ENCODE data around the gene GIMAP8.
"Not testable (repeated sequence)": the region's sequence is repeated elsewhere in the genome, so short reads cannot be mapped to it uniquely, and the experiment has no call there.

Gene GIMAP8

DNA sequence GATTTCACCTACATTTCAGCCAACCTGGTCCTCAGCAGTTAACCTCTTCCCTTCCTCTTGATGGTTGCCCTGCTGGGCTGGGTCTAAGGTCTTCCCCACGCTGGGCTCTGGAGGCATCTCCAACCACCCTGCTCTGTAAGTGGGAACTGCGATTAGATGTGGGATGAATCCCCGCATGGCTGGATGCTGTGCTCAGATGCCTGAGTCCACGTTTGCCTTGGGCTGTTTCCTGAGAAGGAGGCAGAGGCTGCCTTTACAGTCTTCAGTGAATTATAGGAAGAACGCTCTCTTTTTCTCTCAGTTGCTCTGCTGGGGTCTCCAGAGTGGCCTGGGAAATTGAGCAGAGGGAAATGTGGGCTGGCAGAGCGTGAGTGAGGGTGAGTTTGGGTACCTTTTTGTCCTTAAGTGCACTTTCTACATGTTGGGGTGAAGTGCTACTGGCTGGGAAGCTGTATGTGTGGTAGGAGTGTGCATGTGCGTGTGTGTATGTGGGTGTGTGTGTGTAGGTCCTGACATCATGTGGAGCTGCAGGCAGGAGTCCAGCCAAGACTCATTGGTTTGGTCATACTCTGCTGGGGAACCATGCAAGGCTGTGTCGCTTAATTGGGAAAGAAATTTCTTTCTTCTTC is 1.5 kb downstream of the GIMAP8 start:
- peaks cover 10% of the 10 kb centered on the region for H3K4me1 ChIP-seq (ENCODE audit: low read length)
- H3K9ac ChIP-seq (ENCODE audit: low read length): no peak overlapping the region
- H4K20me1 ChIP-seq (ENCODE audit: insufficient read depth, low read length): no peaks in the 10 kb centered on the region
- H3K36me3 ChIP-seq (replicated peaks; ENCODE audit: insufficient read depth, low read length): no peaks in the 10 kb centered on the region
- no peaks in the 10 kb centered on the region for H3K9me2 ChIP-seq (replicated peaks; ENCODE audit: insufficient read depth, low read length)
- no peaks in the 10 kb centered on the region for H3K27me3 ChIP-seq (replicated peaks; ENCODE audit: insufficient read depth, low read length)
- no peak for DNase-seq
- no peaks in the 10 kb centered on the region for H3F3A ChIP-seq (ENCODE audit: insufficient read depth, low read length)
- no peak overlapping the region for H3K4me3 ChIP-seq (ENCODE audit: low read length)
- TF ChIP-seq, protein P1, sequence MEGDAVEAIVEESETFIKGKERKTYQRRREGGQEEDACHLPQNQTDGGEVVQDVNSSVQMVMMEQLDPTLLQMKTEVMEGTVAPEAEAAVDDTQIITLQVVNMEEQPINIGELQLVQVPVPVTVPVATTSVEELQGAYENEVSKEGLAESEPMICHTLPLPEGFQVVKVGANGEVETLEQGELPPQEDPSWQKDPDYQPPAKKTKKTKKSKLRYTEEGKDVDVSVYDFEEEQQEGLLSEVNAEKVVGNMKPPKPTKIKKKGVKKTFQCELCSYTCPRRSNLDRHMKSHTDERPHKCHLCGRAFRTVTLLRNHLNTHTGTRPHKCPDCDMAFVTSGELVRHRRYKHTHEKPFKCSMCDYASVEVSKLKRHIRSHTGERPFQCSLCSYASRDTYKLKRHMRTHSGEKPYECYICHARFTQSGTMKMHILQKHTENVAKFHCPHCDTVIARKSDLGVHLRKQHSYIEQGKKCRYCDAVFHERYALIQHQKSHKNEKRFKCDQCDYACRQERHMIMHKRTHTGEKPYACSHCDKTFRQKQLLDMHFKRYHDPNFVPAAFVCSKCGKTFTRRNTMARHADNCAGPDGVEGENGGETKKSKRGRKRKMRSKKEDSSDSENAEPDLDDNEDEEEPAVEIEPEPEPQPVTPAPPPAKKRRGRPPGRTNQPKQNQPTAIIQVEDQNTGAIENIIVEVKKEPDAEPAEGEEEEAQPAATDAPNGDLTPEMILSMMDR (IDR thresholded peaks at IDR 0.05; ENCODE audit: low read length): no peak
- no peak for TF ChIP-seq EZH2 (optimal IDR thresholded peaks at IDR 0.05; ENCODE audit: low read depth, low read length)
- no peak for TF ChIP-seq EZH2phosphoT487 (IDR thresholded peaks at IDR 0.05; ENCODE audit: low read length)
- H3K79me2 ChIP-seq (ENCODE audit: low read length): no peaks in the 10 kb centered on the region
- no peaks in the 10 kb centered on the region for H3K9me3 ChIP-seq (replicated peaks; ENCODE audit: insufficient read depth, low read length)
- no peak overlapping the region for H3K4me2 ChIP-seq (ENCODE audit: low read depth, low read length)
- no peak overlapping the region for H3K27ac ChIP-seq (ENCODE audit: low read length)
- no peak overlapping the region for H2AFZ ChIP-seq (ENCODE audit: low read length)

DNA sequence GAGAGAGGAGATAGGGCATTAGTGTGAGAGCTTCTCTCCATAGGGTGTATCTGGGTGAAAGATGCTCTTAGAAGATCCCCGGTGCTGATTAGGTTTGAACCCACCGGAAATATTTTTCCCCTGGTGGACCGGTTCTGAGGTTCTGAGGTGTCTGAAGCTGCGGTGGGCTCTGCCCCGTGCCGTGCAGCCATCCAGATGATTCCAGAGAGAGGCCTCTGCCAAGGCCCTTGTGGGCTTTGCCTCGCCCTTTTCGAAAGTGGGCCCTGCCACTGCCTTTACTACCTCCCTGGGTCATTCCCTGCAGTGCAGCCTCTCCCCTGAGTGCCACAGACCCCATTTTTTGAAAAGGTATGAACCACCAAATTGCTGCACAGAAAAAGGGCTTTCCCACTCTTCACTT is 2.8 kb downstream of the GIMAP8 start:
- DNase-seq: no peak
- Histone ChIP-seq H4K20me1 (ENCODE audit: insufficient read depth, low read length) (no peaks in the 10 kb centered on the region), H3K79me2 (ENCODE audit: low read length) (no peaks in the 10 kb centered on the region), H3K36me3 (replicated peaks; ENCODE audit: insufficient read depth, low read length) (no peaks in the 10 kb centered on the region), H3K9me2 (replicated peaks; ENCODE audit: insufficient read depth, low read length) (no peaks in the 10 kb centered on the region), H3K27ac (ENCODE audit: low read length) (no peak overlapping the region), H3K27me3 (replicated peaks; ENCODE audit: insufficient read depth, low read length) (no peaks in the 10 kb centered on the region), H3K4me2 (ENCODE audit: low read depth, low read length) (no peak overlapping the region), H3K4me1 (ENCODE audit: low read length) (peaks cover 7% of the 10 kb centered on the region), H3K9me3 (replicated peaks; ENCODE audit: insufficient read depth, low read length) (no peaks in the 10 kb centered on the region), H3K9ac (ENCODE audit: low read length) (no peak overlapping the region), H2AFZ (ENCODE audit: low read length) (no peak overlapping the region), H3K4me3 (ENCODE audit: low read length) (no peak overlapping the region), H3F3A (ENCODE audit: insufficient read depth, low read length) (no peaks in the 10 kb centered on the region)
- TF ChIP-seq EZH2 (optimal IDR thresholded peaks at IDR 0.05; ENCODE audit: low read depth, low read length) (no peak), EZH2phosphoT487 (IDR thresholded peaks at IDR 0.05; ENCODE audit: low read length) (no peak)
- TF ChIP-seq, protein P1 (IDR thresholded peaks at IDR 0.05; ENCODE audit: low read length): no peak

DNA sequence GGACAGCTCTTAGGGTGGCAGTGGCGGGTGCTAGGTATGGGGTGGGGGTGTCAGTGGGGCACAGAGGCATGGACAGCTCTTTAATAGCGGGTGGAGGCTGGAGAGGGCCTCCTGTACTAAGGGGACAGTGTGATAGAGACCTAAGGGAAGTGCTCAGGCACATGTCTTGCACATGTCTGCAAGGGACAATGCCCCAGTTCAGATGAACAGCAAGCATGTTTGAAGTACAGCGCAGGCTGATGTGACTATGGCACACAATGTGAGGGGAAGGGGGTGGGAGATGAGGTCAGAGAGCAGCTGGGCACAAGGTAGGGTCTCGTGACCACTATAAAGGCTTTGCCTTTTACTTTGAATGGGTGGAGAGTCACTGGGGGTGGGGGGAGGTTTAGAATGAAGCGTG is 3.5 kb downstream of the GIMAP8 start:
- Histone ChIP-seq H3K27me3 (replicated peaks; ENCODE audit: insufficient read depth, low read length) (no peaks in the 10 kb centered on the region), H3K79me2 (ENCODE audit: low read length) (no peaks in the 10 kb centered on the region), H3K4me1 (ENCODE audit: low read length) (0 out of 2 replicates have a peak, but pooled peaks cover 1% of the 10 kb centered on the region), H3K9me2 (replicated peaks; ENCODE audit: insufficient read depth, low read length) (no peaks in the 10 kb centered on the region), H3K36me3 (replicated peaks; ENCODE audit: insufficient read depth, low read length) (no peaks in the 10 kb centered on the region), H3K4me3 (ENCODE audit: low read length) (no peak overlapping the region), H3K27ac (ENCODE audit: low read length) (no peak overlapping the region), H3K4me2 (ENCODE audit: low read depth, low read length) (no peak overlapping the region), H3K9ac (ENCODE audit: low read length) (no peak overlapping the region), H2AFZ (ENCODE audit: low read length) (no peak overlapping the region), H3K9me3 (replicated peaks; ENCODE audit: insufficient read depth, low read length) (no peaks in the 10 kb centered on the region), H3F3A (ENCODE audit: insufficient read depth, low read length) (no peaks in the 10 kb centered on the region), H4K20me1 (ENCODE audit: insufficient read depth, low read length) (no peaks in the 10 kb centered on the region)
- TF ChIP-seq, protein P1 (IDR thresholded peaks at IDR 0.05; ENCODE audit: low read length): no peak
- no peak for TF ChIP-seq EZH2phosphoT487 (IDR thresholded peaks at IDR 0.05; ENCODE audit: low read length)
- no peak for TF ChIP-seq EZH2 (optimal IDR thresholded peaks at IDR 0.05; ENCODE audit: low read depth, low read length)
- no peak for DNase-seq

DNA sequence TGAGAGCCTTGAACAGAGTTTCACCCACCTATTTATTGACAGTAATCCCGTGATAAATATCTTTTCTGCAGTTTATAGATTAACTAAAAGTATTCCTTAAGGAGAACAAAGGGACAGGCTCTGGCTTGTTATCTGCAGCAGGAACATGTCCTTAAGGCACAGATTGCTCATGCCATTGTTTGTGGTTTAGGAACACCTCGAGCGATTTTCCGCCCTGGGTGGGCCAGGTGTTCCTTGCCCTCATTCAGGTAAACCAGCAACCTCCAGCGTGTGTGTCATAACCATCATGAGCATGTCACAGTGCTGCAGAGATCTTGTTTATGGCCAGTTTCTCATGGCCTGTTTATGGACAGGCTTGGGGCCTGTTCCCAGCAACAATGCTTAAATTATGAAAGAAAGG is 6.6 kb downstream of the GIMAP8 start:
- not testable (repeated sequence) for H3K36me3 ChIP-seq (replicated peaks; ENCODE audit: insufficient read depth, low read length); H3K9me3 ChIP-seq (replicated peaks; ENCODE audit: insufficient read depth, low read length); H3K9me2 ChIP-seq (replicated peaks; ENCODE audit: insufficient read depth, low read length)

More for the DNA sequence above, 6.6 kb downstream of the GIMAP8 start:
- not testable (repeated sequence) for H2AFZ ChIP-seq (ENCODE audit: low read length); H3K27me3 ChIP-seq (replicated peaks; ENCODE audit: insufficient read depth, low read length); H3K79me2 ChIP-seq (ENCODE audit: low read length); H4K20me1 ChIP-seq (ENCODE audit: insufficient read depth, low read length); DNase-seq; H3K4me3 ChIP-seq (ENCODE audit: low read length); H3K4me2 ChIP-seq (ENCODE audit: low read depth, low read length); H3K27ac ChIP-seq (ENCODE audit: low read length); H3K9ac ChIP-seq (ENCODE audit: low read length); H3F3A ChIP-seq (ENCODE audit: insufficient read depth, low read length); H3K4me1 ChIP-seq (ENCODE audit: low read length)
